GM06990 (cell line): ENCODE results near the gene AUH.

Experiments used
- DNase-seq: peaks from one replicate; pipeline ENCODE4 v3.0.0-alpha.2; 2011; ENCODE audit not compliant: insufficient read length; ENCODE audit errors: extremely low read depth
- H3K27me3 ChIP-seq: replicated peaks from 2 replicates; pipeline ENCODE4 v1.6.0; 2011; ENCODE audit warnings: low read length; ENCODE audit not compliant: control insufficient read depth, insufficient read depth
- H3K36me3 ChIP-seq: 2 replicates; pipeline ENCODE4 v1.5.1; 2011; ENCODE audit warnings: low read length; ENCODE audit not compliant: control insufficient read depth, insufficient read depth
- H3K4me3 ChIP-seq: replicated peaks from 2 replicates; pipeline ENCODE4 v1.5.1; 2011; ENCODE audit warnings: low read depth, mild to moderate bottlenecking, control low read depth, low read length
- TF ChIP-seq, protein P1 (sequence below): IDR thresholded peaks from 2 replicates; pipeline ENCODE4 v1.5.1; 2011; ENCODE audit warnings: low read length, control low read depth, mild to moderate bottlenecking, inconsistent platforms; ENCODE audit not compliant: insufficient read depth, poor library complexity, severe bottlenecking

Gene AUH

GRCh38 chr9:91245431-91246313 is 116.0 kb downstream of the AUH start:
- TF ChIP-seq, protein P1, sequence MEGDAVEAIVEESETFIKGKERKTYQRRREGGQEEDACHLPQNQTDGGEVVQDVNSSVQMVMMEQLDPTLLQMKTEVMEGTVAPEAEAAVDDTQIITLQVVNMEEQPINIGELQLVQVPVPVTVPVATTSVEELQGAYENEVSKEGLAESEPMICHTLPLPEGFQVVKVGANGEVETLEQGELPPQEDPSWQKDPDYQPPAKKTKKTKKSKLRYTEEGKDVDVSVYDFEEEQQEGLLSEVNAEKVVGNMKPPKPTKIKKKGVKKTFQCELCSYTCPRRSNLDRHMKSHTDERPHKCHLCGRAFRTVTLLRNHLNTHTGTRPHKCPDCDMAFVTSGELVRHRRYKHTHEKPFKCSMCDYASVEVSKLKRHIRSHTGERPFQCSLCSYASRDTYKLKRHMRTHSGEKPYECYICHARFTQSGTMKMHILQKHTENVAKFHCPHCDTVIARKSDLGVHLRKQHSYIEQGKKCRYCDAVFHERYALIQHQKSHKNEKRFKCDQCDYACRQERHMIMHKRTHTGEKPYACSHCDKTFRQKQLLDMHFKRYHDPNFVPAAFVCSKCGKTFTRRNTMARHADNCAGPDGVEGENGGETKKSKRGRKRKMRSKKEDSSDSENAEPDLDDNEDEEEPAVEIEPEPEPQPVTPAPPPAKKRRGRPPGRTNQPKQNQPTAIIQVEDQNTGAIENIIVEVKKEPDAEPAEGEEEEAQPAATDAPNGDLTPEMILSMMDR = no peak
- DNase-seq = no peak
- Histone ChIP-seq H3K4me3 (no peak overlapping the region), H3K36me3 (no peaks in the 10 kb centered on the region), H3K27me3 (no peaks in the 10 kb centered on the region)

DNA sequence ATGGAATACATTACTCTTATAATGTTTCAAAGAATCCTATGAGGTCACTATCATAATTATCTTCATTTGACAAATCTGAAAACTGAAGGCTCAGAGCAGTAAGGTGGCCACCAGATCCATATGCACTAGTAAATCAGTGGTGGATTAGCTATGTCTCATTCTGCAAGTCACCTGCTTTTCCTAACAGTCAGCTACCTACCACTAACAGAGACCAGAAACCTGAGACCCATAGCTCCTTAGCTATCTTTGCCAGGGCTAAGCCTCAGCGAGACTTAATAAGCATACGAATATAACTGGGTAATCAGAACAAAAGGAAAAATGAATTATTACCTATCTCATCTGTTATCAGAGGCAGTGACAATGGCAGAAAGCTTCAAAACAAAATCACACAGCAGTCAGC is 118.7 kb downstream of the AUH start:
- TF ChIP-seq, protein P1 = no peak
- DNase-seq = no peak
- no peaks in the 10 kb centered on the region for H3K27me3 ChIP-seq
- no peak overlapping the region for H3K4me3 ChIP-seq
- no peaks in the 10 kb centered on the region for H3K36me3 ChIP-seq

GRCh38 chr9:91241909-91242308 is 119.8 kb downstream of the AUH start:
- TF ChIP-seq, protein P1 = no peak
- Histone ChIP-seq H3K36me3 (no peaks in the 10 kb centered on the region), H3K27me3 (no peaks in the 10 kb centered on the region), H3K4me3 (no peak overlapping the region)
- no peak for DNase-seq

- no peaks in the 10 kb centered on the region for H3K27me3 ChIP-seq
- DNase-seq = no peak
- TF ChIP-seq, protein P1 = no peak
- H3K36me3 ChIP-seq = no peaks in the 10 kb centered on the region
- H3K4me3 ChIP-seq = no peak overlapping the region
Measured at GRCh38 chr9:91240596-91241165, 121.0 kb downstream of the AUH start.

DNA sequence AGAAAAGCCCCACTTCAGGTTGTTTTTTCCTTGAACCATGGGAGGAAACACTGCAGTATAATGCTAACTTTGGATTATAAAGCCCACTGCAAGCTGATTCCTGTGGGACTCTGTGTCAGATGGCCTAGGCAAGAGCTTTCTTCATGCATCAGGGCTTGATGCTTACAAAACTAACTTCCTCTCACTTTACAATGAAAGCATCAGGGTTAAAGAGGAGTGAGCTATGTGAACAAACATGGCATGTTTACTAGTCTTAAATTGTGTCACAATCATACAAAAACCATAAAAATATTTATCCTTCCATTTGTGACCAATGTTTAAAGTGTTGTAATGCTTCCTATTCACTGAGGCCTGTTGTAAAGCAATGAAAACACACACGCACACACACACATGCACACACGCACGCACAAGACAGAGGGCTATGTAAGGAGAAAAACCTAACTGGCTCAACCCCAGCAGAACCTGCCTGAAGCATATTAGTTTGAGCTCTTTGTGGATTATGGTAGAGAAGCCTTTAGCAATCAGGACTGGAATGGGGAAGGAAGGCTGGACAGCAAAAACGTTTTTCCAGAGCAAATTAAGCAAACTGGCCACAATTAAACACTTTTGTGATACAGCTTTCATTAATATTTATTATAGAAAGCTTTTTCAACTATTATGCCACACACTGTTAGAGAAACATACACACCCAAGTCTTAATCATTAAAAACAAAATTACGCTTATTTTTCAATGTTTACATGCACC is 122.2 kb downstream of the AUH start:
- TF ChIP-seq, protein P1 = no peak
- Histone ChIP-seq H3K27me3 (peaks cover 1% of the 10 kb centered on the region; the same call in 1 of the 2 replicates), H3K36me3 (no peaks in the 10 kb centered on the region), H3K4me3 (no peak overlapping the region)
- no peak for DNase-seq
